NCI-H2081 treated with DMSO at 0.1 percent for 48 hours (cell line): ENCODE data around the gene PLAGL1.
"Not testable (repeated sequence)": the region's sequence is repeated elsewhere in the genome, so short reads cannot be mapped to it uniquely, and the experiment has no call there.

Source experiments
- DNase-seq: peaks from one replicate; lab custom pipeline; 2025; lab: John Stamatoyannopoulos, UW

The PLAGL1 gene

GRCh38 chr6:143936778-143937667, 71.0 kb downstream of the PLAGL1 start:
- DNase-seq, result no peak

GRCh38 chr6:143936347-143936746, 71.7 kb downstream of the PLAGL1 start:
- DNase-seq, result no peak

GRCh38 chr6:143934867-143935266, 73.2 kb downstream of the PLAGL1 start:
- no peak for DNase-seq

- no peak for DNase-seq
These were observed 73.7 kb downstream of the PLAGL1 start for GRCh38 chr6:143934331-143934730.

GRCh38 chr6:143929975-143930374, 78.1 kb downstream of the PLAGL1 start:
- no peak for DNase-seq

- no peak for DNase-seq
These were observed 79.2 kb downstream of the PLAGL1 start for GRCh38 chr6:143928853-143929252.

- DNase-seq, result not testable (repeated sequence)
These were observed 91.0 kb downstream of the PLAGL1 start for GRCh38 chr6:143917026-143917425.

- DNase-seq, result no peak
These were observed 95.4 kb downstream of the PLAGL1 start for GRCh38 chr6:143912671-143913070.

- DNase-seq, result no peak
These were observed 97.0 kb downstream of the PLAGL1 start for GRCh38 chr6:143911028-143911427.

- no peak for DNase-seq
These were observed 105.2 kb downstream of the PLAGL1 start for GRCh38 chr6:143902827-143903226.

- no peak for DNase-seq
These were observed 105.9 kb downstream of the PLAGL1 start for GRCh38 chr6:143901885-143902750.

- no peak for DNase-seq
These were observed 107.7 kb downstream of the PLAGL1 start for GRCh38 chr6:143900358-143900757.

- DNase-seq, result no peak
These were observed 111.8 kb downstream of the PLAGL1 start for GRCh38 chr6:143896126-143896860.

- no peak for DNase-seq
These were observed 113.4 kb downstream of the PLAGL1 start for GRCh38 chr6:143894655-143895054.
